Stomach (tissue), 9 donors: ENCODE results near the gene HNRNPR. TPM values are rescaled to one million over a fixed set of nuclear protein-coding genes. Genes with fewer than 3 reads are reported as not detected.

Source experiments
- DNase-seq, 2 donors: peaks; one replicate each; pipeline versions ENCODE4 v3.0.0 to v3.0.0-alpha.2; 2013 to 2019
- H3K27ac ChIP-seq, 5 donors: fragments of 200-600 bp in 4 of 5; sonication (generic) in 4 of 5; one replicate each; pipeline ENCODE4 v1.5.1; 2013 to 2019; ENCODE audit warnings: mild to moderate bottlenecking in 1 of 5, moderate library complexity in 1 of 5
- H3K27me3 ChIP-seq, 3 donors: fragments of 200-600 bp; sonication (generic); one replicate each; pipeline ENCODE4 v1.5.1; 2017 to 2019; ENCODE audit warnings: mixed run types in 1 of 3
- H3K36me3 ChIP-seq, 4 donors: fragments of 200-600 bp; sonication (generic); 1 replicate in 3 of 4; 2 replicates in 1 of 4; pipeline ENCODE4 v1.5.1; 2016 to 2019
- H3K4me1 ChIP-seq, 4 donors: fragments of 200-600 bp; sonication (generic); one replicate each; pipeline ENCODE4 v1.5.1; 2016 to 2019
- H3K4me3 ChIP-seq, 4 donors: fragments of 200-600 bp; sonication (generic) in 3 of 4; one replicate each; pipeline ENCODE4 v1.5.1; 2016 to 2019; ENCODE audit warnings: mild to moderate bottlenecking in 1 of 4
- H3K9me3 ChIP-seq, 4 donors: fragments of 200-600 bp; sonication (generic); one replicate each; pipeline ENCODE4 v1.5.1; 2016 to 2019
- EP300 ChIP-seq: sonication (generic); formaldehyde crosslinking; IDR thresholded peaks from one replicate; pipeline ENCODE4 v1.6.1; 2017; ENCODE audit warnings: antibody characterized with exemption
- POLR2A ChIP-seq, 4 donors: fragments of 450-650 bp; IDR thresholded peaks; one replicate each; pipeline ENCODE4 v1.6.1; 2016; ENCODE audit warnings: antibody characterized with exemption in 4 of 4, control low read depth in 2 of 4, mild to moderate bottlenecking in 1 of 4, moderate library complexity in 1 of 4
- POLR2AphosphoS5 ChIP-seq, 3 donors: sonication (generic); formaldehyde crosslinking; IDR thresholded peaks; one replicate each; pipeline ENCODE4 v1.6.1; 2016; ENCODE audit warnings: antibody characterized with exemption in 3 of 3
- WGBS, 5 donors: extraction: QIAGEN DNeasy Blood & Tissue Kit in 3 of 5; methylation state at CpG; one replicate each; pipeline versions ENCODE4 v1.1.5 to v1.1.7; 2013 to 2018; 5-methylcytosine and 5-hydroxymethylcytosine counted together
- intact Hi-C: fragments of 100-400 bp; cut with DNase I; formaldehyde crosslinking; loops from one replicate; pipeline ENCODE4 v1.15.1; 2023; ENCODE audit warnings: low total_unique reads
- polyA plus RNA-seq, 3 donors: library from polyadenylated mRNA; stranded (reverse); fragments of 200-250 nt; gene quantifications; one replicate each; pipeline ENCODE4 v1.2.3, GENCODE V29; 2013
- total RNA-seq, 5 donors: library from RNA; depleted of rRNA; stranded (reverse); fragments of >200 nt; gene quantifications; one replicate each; pipeline versions ENCODE4 v1.1.0 to v1.2.3, GENCODE V29; 2014 to 2016
- TF ChIP-seq, protein P1 (sequence below), 7 experiments: fragments of 450-650 bp in 4 of 7; fragments of 200-600 bp in 3 of 7; sonication (generic) in 3 of 7; IDR thresholded peaks; one replicate each; pipeline ENCODE4 v1.5.1; 2016 to 2019; ENCODE audit warnings: antibody characterized with exemption in 7 of 7, control low read depth in 2 of 7, mild to moderate bottlenecking in 1 of 7
- donor health status: healthy with polysubstance abuse.
- donor health status: Bipolar disorder and iron deficiency.
- donor health status: healthy.

HNRNPR gene
- total and polyA plus RNA-seq, 8 donors: 27.8 to 182 (median 49.6) TPM

DNA sequence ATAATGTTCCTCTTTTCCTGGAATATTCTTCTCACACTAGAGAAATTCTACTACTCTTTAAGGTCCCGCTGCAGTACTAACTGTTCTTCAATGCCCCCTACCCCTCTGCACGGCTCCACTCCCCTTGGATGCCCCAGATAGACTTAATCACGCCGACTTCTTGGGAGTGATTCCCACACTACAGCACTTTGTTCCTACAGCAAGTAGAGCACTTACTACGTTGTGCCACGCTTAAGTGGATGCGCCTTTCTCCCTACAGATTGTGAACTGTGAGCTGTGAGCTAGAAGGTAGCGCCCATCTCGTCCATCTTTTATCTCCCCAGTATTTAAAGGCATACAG, 23.3 kb upstream of the HNRNPR start:
- intact Hi-C loops: no loop called here

DNA sequence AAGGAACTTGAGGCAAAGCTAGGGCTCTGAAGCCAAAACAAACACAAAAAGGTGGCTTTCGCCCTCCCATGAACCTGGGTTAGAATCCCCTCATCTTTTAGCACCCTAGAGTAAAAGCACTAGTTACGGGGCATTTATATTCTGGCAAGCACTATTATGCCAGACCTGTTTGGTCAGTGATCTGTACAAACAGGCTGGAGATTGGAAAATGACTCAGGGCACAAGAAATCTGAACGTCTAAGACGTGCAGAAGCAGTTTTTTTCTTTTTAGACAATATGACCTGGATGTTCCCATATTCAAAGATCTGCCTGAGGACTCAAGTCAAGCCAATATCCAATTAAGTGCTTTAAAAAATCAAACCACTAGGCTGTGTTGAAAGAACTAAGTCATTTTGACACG, 22.5 kb upstream of the HNRNPR start:
- WGBS, 5 donors: 38 to 69% (median 60%) methylated on average over 5 of the region's 5 CpGs
- intact Hi-C loops: no loop called here
- H3K36me3 ChIP-seq: peaks cover 27 to 55% (median 50%) of the 10 kb centered on the region in 4 donors
- H3K4me3 ChIP-seq: peak overlapping the region in 2 of 4 donors; percentile 66 to 77
- peak in 1 of 2 donors; percentile 45 for DNase-seq
- H3K9me3 ChIP-seq: peaks cover 19 to 40% (median 28%) of the 10 kb centered on the region in 4 donors
- TF ChIP-seq EP300 (no peak), POLR2A (IDR thresholded peaks at IDR 0.05) (no peak), POLR2AphosphoS5 (IDR thresholded peaks at IDR 0.05) (no peak)
- TF ChIP-seq, protein P1, sequence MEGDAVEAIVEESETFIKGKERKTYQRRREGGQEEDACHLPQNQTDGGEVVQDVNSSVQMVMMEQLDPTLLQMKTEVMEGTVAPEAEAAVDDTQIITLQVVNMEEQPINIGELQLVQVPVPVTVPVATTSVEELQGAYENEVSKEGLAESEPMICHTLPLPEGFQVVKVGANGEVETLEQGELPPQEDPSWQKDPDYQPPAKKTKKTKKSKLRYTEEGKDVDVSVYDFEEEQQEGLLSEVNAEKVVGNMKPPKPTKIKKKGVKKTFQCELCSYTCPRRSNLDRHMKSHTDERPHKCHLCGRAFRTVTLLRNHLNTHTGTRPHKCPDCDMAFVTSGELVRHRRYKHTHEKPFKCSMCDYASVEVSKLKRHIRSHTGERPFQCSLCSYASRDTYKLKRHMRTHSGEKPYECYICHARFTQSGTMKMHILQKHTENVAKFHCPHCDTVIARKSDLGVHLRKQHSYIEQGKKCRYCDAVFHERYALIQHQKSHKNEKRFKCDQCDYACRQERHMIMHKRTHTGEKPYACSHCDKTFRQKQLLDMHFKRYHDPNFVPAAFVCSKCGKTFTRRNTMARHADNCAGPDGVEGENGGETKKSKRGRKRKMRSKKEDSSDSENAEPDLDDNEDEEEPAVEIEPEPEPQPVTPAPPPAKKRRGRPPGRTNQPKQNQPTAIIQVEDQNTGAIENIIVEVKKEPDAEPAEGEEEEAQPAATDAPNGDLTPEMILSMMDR (IDR thresholded peaks at IDR 0.05): no peak
- no peaks in the 10 kb centered on the region for H3K27me3 ChIP-seq
- H3K4me1 ChIP-seq: peaks cover 34 to 44% (median 41%) of the 10 kb centered on the region in 4 donors
- H3K27ac ChIP-seq: peak overlapping the region in 2 of 5 donors; percentile 95 to 98

More for the DNA sequence above, 23.3 kb upstream of the HNRNPR start:
- Histone ChIP-seq H3K27me3 (no peaks in the 10 kb centered on the region), H3K36me3 (peaks cover 19 to 47% (median 42%) of the 10 kb centered on the region in 4 donors), H3K4me1 (peaks cover 38 to 51% (median 47%) of the 10 kb centered on the region in 4 donors), H3K27ac (peak overlapping the region; percentile 83 to 98 (median 97)), H3K4me3 (peak overlapping the region; percentile 66 to 77 (median 70)), H3K9me3 (peaks cover 11 to 32% (median 20%) of the 10 kb centered on the region in 4 donors)
- 33 to 51% (median 40%) methylated on average over 9 of the region's 9 CpGs for WGBS, 5 donors
- peak in 1 of 2 donors; percentile 49 for DNase-seq
- TF ChIP-seq, protein P1 (IDR thresholded peaks at IDR 0.05): no peak
- no peak for TF ChIP-seq POLR2AphosphoS5 (IDR thresholded peaks at IDR 0.05)
- TF ChIP-seq EP300: no peak
- TF ChIP-seq POLR2A (IDR thresholded peaks at IDR 0.05): no peak

DNA sequence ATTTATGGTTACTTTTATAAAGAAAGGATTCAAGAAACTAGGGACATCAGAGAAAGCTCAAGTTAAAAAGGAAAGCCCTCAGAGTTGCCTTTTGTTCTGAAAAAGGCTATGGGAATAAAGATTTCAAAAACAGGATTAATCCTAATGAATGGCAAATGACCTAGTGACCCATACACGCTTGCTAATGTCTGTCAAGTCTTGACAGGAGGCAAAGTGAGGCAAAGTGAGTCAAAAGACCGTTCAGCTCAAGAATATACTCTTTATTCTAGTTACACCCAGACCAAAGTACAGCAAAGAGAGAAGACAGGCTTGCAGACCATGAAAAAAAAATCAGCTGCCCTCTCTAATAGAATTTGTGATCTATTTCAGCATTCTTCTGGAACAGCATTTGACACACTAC, 22.1 kb upstream of the HNRNPR start:
- Histone ChIP-seq H3K9me3 (peaks cover 24 to 45% (median 33%) of the 10 kb centered on the region in 4 donors), H3K27me3 (no peaks in the 10 kb centered on the region), H3K4me3 (peak overlapping the region in 2 of 4 donors; percentile 66 to 77), H3K36me3 (peaks cover 32 to 60% (median 55%) of the 10 kb centered on the region in 4 donors), H3K27ac (no peak overlapping the region), H3K4me1 (peaks cover 30 to 39% (median 37%) of the 10 kb centered on the region in 4 donors)
- DNase-seq: no peak
- TF ChIP-seq POLR2AphosphoS5 (IDR thresholded peaks at IDR 0.05): no peak
- WGBS, 5 donors: 62 to 88% (median 80%) methylated on average over 2 of the region's 2 CpGs
- intact Hi-C loops: no loop called here

DNA sequence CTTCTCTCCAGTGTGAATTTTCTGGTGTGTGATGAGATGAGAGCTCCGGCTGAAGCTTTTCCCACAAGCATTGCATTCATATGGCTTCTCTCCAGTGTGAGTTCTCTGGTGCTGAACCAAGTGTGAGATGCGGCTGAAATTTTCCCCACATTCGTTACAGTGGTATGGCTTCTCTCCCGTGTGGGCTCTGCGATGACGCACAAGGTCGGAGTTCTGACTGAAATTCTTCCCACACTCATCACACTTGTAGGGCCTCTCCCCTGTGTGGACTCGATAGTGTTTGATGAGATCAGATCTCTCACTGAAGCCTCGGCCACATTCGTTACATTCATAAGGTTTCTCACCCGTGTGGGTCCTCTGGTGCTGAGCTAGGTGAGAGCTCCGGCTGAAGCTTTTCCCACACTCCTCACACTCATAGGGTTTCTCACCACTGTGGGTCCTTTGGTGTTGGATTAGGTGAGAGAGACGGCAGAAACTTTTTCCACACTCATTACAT, 18.2 kb upstream of the HNRNPR start:
- Histone ChIP-seq H3K4me3 (no peak overlapping the region), H3K4me1 (peaks cover 10 to 15% (median 13%) of the 10 kb centered on the region in 4 donors), H3K27ac (no peak overlapping the region), H3K9me3 (peaks cover 27 to 63% (median 44%) of the 10 kb centered on the region in 4 donors), H3K27me3 (no peaks in the 10 kb centered on the region), H3K36me3 (peaks cover 36 to 86% (median 75%) of the 10 kb centered on the region in 4 donors)
- WGBS, 5 donors: 97 to 99% (median 98%) methylated on average over 13 of the region's 13 CpGs
- intact Hi-C loops: no loop called here
- TF ChIP-seq POLR2A (IDR thresholded peaks at IDR 0.05) (no peak), EP300 (no peak), POLR2AphosphoS5 (IDR thresholded peaks at IDR 0.05) (no peak)
- TF ChIP-seq, protein P1 (IDR thresholded peaks at IDR 0.05): no peak
- DNase-seq: no peak

DNA sequence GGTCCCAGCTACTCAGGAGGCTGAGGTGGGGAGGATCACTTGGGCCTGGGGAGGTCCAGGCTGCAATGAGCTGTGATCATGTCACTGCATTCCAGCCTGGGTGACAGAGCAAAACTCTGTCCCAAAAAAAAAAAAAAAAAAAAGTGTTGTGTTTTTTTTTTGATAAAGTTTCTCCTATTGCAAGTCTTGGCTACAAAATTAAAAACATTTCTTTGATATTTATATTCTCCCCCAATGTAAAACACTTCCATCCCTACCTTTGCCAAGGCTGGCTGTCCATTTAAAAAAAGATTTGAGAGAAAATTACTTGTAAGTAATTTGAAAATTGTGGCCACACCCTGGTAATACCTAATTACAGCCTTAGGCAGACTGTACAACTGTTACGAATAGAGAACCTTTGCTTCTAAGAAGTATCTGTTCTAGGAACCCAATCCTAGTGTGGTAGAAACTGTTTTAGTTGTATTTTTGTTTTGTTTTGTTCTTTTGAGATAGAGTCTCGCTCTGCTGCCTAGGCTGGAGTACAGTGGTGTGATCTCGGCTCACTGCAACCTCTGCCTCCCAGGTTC, 14.3 kb upstream of the HNRNPR start:
- H3K4me3 ChIP-seq: no peak overlapping the region
- H3K4me1 ChIP-seq: no peaks in the 10 kb centered on the region
- intact Hi-C loops: no loop called here
- TF ChIP-seq EP300: no peak
- no peak for TF ChIP-seq POLR2AphosphoS5 (IDR thresholded peaks at IDR 0.05)
- no peak for TF ChIP-seq POLR2A (IDR thresholded peaks at IDR 0.05)
- TF ChIP-seq, protein P1 (IDR thresholded peaks at IDR 0.05): no peak
- DNase-seq: no peak
- no peak overlapping the region for H3K27ac ChIP-seq
- H3K9me3 ChIP-seq: peaks cover 23 to 41% (median 35%) of the 10 kb centered on the region in 4 donors
- no peaks in the 10 kb centered on the region for H3K27me3 ChIP-seq
- H3K36me3 ChIP-seq: peaks cover 27 to 52% (median 41%) of the 10 kb centered on the region in 4 donors
- 92 to 99% (median 96%) methylated on average over 3 of the region's 3 CpGs for WGBS, 5 donors
